Stimulated activated CD8-positive, alpha-beta memory T cell treated with anti-CD3 and anti-CD28 coated beads, Interleukin-12 subunit alpha, Interleukin-12 subunit beta, amount 100 ng/mL, for 1 hour (primary cell): ENCODE data around the gene MPRIP.

ENCODE experiments used
- DNase-seq: peaks from one replicate; pipeline ENCODE4 v3.0.0-alpha.2; 2020; ENCODE audit warnings: low read depth

Gene MPRIP

DNA sequence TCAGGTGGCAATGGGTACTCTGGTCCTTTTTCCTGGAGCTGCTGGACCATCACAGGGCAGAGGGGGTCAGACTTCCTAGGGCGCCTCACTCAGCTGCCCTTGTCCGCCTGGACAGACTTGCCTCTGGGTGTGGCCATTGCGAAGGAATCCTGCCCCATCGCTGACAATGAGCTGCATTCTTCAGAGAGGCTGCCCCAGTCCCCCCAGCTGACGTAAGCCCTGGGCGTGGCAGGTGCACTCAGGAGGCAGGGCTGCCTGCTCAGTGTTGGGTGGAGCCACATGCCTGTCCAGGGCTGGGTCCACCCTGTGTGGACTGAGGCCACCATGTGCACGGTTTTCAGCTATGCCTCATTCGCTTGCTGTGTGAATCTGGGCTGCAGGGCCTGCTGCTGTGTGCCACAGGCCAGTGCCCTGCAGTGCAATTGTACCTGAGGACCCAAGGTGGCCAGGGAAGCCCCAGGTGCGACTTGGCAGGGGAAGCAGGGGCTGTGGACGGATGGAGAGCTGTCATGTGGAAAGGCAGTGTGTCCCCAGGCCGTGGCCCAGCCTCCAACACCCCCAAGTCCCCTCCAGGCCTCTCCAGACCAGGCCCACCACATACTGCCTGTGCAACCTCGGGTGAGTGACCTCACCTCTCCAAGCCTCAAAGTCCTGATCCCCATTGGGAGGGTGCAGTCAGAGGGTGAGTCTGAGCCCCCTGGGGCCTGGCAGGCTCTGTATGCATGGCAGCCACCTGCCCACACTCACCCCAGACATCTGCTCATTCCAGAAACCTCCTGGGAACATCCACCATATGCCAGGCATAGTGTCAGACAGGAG lies 14.0 kb upstream of the MPRIP start:
- DNase-seq = no peak

DNA sequence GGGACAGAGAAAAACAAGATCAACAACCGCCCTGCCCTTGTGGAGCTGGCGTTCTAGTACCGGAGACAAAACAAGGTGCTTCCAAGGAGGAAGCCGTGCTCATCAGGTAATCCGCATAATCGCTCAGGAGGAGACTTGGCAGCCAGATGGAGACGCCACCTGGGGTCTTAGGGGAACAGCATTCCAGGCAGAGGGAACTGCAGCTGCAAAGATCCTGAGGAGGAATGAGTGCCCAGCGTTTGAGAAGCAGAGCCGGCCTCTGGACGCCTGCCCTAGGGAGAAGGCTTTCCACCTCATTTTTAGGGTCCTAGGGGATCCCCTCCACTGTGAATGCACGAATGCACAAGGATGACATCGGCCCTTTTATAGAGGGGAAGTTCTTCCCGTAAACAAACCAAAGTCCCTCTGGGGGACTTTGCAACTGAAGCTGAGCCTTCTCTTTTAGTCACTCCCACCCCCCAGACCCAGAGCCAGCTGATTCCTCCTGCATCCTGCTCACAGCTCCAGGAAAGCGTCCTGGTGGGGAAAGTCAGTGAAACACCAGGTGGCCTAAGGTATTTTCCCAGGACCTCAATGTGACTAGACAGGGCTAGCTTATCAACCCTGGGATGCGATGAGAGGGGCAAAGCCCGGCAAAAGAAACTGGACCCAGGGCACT lies 13.2 kb upstream of the MPRIP start:
- no peak for DNase-seq

DNA sequence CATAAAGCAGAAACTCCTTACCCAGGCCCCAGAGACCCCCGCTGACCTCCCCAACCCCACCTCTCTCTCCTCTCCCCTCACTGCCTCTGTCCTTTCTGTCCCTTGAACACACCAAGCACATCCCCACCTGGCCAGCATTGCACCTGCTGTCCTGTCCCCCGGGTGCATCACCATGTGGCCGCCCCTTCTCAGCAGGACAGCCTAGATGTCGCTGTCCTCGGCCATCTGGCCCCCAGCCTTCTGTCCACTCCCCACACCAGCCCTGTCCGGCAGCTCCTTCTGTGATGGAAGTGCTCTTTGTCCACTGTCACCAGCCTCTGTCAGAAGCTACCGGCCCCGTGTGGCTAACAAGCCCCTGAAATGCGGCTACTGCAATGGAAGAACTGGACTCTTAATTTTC lies 12.3 kb upstream of the MPRIP start:
- no peak for DNase-seq

DNA sequence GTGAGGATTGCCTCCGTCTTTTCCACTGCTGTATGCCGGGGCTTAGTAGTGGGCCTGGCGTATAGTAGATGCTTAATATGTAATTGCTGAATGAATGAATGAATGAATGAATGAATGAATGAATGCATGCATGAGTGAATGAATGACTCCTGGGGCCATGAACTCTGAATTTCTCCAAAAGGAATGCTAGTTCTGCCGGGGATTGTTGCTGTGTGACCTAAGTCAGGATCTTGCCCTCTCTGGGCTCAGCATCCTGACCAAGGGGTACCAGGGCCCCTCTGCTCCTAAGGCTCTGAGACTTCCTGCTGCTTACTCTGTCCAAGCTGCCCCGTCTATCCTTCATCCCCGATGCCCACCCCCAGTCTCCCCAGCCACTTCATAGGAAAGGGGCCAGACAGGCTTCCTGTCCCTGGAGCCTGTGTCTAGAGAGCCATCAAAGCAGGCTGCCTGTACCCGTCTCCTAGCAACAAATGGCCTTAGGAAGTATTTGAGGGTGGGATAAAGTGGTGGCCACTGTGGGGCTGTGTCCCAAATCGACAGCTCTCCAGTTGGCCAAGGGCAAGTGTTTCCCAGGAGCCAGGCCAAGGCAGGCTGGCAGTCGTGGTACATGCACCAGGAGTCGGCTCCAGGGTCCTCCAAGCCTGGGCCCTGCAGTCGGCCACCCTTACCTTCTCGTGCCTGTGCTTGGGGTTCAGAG lies 11.6 kb upstream of the MPRIP start:
- DNase-seq = no peak

DNA sequence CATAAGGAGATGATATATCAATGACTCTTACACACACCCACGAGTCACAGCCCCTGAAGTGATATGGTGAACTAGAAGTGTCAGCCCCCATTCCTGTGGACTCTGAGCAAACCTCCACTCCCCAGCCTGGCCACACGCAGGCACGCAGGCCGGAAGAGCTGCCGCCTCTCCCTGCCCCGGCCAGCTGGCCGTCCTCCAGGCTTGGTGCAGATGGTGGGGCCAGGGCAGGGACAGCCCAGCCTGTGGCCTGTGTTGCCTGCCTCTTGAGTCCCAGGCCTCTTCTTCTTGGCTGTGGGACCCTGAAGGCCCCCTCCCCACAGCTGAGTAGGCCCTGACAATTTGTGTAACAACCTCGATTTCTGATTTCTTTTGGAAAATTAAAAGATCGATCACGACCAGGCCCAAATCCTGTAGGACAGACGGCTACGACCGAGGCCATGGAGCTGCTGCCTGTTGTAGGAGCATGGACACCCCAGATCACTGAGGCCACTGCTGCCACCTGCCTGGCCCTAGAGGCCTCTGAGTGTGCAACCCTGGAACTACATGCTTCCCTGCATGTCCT lies 10.0 kb upstream of the MPRIP start:
- no peak for DNase-seq

DNA sequence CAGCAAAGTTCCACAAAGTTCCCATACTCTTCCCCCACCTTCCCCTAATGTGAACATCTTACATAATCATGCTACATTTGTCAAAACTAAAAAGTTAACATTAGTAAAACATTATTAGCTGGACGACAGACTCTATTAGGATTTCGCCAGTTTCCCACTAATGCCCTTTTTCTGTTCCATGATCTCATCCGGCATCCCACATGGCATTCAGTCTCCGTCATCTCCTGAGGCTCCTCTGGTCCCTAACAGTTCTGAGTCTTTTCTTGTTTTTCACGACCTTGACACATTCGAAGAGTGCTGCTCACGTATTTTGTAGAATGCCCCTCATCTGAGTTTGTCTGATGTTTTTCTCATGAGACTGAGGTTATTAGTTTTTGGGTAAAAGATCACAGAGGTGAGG lies 8.8 kb upstream of the MPRIP start:
- no peak for DNase-seq

DNA sequence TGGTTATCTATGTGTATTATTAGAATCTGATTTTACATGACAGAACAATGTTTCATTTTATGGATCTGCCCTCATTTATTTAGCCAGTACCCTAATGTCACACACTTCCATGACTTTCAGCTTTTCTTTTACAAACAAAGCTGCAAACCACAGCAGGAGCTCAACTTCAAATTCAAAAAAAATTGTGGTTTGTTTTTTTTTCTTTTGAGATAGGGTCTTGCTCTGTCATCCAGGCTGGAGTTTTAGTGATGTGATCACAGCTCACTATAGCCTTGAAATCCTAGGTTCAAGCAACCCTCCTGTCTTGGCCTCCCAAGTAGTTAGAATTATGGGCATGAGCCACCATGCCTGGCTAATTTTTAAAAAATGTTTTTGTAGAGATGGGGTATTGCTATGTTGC lies 8.2 kb upstream of the MPRIP start:
- DNase-seq = no peak

DNA sequence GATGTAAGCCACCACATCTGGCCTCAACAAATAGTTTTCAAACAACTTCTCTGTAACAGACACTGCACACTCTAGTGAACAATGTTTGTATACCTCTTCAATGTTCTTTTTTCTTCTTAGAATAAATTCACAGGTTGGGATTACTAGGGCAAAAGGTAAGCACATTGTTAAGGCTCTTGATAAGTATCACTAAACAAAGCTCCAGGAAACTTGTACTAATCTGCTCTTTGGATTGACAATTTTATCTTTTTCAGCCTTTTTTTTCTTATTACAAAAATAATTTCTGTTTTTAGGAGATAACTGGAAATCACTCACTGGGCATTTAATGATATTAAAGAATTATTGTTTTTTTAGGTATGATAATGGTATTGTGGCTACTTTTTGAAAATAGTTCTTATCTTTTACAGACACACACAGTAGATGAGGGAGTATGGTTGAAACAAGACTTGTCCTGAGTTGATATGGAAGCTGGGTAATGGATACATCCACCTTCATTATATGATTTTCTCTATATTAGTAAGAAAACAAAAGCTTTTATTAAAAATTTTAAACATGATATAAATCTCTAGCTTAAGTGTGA lies 7.7 kb upstream of the MPRIP start:
- no peak for DNase-seq

DNA sequence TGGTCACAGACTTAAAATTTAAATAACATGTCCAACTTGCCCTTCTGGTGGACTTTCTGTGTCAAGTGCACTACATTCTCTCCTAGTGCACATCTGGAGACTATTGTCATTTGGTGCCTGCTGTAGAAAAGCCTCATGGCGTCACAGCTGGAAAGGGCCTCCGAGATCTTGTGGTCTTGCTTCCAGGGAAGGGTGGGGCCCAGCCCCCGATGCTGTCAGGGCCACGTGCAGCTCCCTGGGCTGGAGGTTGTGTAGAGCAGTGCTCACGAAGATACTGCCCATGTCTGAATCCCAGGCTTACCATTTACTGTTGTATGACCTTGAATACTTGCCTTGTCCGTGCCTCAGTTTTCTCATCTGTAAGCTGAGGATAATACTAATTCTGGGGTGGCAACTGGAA lies 6.8 kb upstream of the MPRIP start:
- DNase-seq = no peak

DNA sequence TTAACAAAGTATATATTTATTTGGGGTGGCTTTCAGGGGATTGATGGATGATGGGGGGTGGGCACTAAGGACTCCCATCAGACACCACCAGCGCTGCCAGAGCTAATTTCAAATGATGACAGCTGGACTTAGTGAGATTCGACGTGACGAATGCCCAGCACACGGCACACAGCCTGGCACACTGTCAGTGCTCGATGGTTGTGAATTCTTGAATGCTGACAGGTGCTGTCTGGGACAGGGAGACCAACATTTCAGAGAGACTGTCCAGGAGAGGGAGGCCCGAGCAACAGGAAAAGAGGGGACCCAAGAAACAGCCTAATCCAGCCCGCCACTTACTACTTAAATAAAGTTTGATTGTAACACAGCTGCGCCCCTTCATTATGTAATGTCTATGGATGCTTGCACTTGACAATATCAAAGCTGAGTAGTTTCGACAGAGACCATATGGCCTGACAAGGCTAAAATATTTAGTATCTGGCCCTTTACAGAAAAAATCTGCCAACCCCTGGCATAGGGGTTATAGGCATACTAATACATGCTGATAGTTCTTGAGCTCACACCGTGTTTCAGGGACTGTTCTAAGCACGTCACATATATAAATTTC lies 6.2 kb upstream of the MPRIP start:
- no peak for DNase-seq

DNA sequence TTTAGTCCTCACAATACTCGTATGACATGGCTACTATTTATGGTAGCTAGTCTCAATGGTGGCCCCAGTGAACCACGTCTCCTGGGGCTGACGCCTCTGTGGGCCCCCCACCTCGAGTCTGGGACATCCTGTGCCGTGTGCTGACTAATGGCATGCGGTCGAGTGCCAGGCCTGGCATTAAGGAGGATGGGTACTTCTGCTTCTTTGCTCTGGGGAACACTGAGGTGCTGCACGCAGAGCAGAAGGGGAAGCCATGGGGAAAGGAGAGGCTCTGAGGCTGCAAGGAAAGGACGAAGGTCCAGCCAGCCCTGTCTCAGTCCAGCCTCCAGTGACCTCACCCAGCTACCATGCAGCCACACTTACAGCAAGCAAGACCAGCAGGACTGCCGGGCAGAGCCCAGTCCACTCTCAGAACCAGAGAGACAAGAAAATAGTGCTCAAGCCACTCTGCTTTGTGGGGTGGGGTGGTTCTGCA lies 5.7 kb upstream of the MPRIP start:
- DNase-seq = no peak

DNA sequence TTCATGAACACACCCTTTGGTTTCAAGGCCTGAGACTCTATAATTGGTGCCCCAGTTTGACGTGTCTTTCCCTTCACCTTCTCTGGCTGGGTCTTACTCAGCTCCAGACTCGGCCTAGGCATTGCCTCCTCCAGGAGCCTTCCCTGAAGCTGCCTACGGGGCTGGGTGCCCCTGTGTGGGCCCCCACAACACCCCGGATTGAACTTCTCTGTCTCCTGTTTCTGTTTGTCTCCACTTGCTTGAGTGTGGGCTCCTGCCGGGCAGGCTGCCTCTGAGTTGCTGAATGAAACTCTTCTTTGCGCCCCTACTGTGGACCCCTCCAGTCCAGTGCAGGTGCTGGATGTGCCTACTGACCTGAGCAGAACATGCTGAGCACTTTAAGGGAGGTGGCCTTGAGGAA lies 2.3 kb upstream of the MPRIP start:
- DNase-seq = no peak

DNA sequence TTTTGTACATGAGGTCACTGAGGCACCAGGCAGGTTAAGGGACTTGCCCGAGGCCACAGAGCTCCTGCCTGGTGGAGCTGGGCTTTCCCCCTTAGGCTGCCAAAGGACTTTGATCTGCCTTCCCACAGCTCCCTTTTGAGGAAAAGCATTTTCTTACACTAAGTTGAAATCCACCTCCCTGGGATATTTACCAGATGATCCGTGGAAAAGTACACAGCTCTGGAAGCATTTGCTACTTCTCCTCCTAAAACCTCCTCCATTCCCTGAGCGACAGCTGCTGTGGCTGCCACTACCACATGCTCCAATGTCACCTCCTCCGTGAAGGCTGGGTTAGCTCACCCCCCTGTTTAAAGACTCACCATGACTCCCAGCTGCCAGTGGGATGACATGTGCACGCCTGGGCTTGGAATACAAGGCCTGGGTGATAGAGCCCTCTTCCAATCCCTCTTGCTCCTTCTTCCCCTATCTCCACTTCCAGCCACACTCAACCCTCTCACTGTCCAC lies 1.2 kb upstream of the MPRIP start:
- no peak for DNase-seq

DNA sequence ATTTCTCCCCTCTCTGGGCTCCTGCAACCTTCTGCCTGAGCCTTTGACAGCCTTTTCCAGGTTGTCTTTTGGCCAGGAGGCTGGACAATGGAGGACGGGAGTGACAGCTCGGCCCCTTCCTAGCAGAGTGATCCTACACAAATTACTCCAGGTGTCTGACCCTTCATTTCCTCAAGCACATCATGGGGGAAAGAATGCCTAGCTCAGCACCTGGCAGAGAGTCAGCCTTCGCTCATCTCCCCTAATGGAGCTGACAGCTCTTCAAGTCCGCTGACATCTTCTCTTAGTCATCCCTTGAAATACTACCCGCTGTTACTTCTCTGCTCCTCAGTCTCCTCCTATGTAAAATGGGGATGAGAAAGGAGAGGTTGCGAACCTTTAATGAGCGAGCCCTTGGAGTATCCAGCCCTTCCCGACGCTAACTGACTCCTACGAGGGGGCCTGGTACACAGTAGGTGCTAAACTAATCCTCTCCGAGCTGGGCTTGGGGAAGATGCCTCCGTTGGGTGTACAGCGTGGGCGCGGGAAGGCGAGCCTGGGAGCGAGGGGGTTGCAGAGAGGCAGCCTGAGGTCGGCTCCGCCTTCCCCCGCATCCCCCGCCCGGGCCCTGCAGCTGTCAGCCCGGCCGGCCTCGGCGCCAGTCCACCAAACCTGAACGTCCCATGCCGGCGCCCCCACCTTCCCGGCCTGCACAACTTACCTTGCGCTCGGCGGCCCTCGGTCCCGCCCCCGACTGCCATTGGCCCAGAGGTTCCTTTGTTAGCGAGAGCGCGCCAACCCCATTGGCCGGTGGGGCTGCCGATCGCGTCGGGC lies 480 bp upstream of the MPRIP start:
- DNase-seq = peak; percentile 95

DNA sequence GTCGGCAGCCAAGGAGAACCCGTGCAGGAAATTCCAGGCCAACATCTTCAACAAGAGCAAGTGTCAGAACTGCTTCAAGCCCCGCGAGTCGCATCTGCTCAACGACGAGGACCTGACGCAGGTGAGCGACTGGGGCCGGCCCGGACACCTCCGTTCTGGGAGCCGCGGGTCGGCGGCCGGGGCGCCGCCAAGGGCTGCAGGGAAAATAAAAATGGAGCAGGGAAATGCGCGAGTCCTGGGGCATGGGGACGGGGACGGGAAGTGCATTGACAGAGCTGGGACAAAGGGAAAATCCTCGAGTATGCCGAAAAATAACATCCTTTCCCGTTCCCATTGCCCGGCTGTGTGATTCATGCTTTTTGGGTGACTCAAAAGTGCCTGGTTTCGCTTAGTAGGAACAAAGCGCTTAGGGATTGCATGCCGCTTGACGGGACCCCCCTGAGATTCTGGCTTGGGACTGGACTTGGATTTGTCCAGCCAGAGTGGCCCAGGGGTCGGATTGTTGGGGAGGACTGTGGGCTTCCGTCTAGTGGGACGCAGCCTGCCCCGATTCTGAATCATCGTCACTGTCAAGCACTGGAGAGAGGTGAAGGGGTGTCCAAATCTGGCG lies 699 bp downstream of the MPRIP start:
- DNase-seq = no peak

DNA sequence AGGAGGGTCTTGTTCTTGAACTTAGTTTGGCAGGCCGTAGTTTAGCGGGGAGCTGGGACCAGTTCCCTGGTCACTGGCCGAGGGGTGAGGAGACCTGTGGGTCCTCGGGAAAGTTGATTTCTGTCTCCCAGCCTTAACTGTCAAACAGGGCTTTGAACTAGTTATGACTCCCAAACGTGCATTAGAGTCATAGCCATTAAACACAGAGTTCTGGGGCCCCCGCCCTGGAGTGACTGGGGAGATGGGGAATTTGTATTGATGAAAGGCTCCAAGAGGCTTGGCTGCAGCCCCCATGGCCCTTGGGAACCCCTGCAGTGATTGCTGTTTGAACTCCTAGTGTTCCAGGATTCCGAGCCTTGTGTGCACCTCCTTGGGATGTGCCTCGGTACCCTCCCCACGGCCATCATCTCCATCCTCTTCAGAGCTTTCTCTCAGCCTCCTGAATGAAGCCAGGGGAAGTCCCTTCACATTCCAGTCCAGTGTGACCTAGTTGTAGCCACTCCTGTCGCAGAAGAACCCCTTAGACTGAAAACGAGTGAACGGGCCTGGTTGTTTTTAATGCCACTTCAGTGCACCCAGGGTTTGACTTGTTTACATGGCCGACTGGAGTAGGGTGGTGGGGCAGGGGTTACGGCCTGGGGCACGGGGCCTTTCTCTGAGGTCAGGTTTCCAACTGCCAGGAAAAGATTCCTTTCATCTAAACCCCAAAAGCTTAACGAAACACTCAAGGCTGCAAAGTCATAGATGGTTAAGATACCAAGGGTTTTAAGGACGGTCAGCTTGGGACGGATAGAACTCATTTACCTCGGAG lies 1.4 kb downstream of the MPRIP start:
- DNase-seq = no peak

DNA sequence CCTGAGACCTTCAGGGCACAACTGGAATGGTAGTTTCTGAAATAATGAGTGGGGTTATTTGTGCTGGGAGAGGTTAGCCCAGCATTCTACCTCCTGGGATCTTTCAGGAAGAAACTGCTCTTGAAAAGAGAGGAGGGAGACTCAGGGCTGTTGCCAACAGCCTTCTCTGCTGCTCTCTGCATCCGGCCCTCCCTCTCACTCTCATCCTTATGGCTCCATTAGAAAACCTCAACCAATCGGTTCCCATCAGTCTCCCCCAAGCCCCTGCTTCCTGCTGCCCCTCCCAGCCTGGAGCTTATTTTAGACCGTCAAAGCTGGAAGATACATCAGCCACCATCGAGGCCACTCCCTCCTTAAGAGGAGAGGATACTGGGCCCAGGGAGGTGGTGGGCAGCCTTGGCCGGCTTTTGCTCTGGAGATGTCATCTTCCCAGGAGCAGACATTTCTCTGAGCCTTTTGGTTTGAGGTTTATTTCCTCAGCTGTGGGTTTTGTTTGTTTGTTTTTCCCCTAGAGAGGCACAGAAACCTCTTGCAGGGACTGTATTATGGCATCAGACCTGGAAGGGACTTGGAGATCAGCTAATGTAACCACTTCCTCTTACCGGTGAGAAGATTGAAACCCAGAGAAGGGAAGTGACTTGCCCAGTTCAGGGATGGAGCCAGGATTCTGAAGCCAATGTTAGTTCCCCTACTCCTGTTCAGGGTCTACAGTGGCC lies 2.7 kb downstream of the MPRIP start:
- no peak for DNase-seq

DNA sequence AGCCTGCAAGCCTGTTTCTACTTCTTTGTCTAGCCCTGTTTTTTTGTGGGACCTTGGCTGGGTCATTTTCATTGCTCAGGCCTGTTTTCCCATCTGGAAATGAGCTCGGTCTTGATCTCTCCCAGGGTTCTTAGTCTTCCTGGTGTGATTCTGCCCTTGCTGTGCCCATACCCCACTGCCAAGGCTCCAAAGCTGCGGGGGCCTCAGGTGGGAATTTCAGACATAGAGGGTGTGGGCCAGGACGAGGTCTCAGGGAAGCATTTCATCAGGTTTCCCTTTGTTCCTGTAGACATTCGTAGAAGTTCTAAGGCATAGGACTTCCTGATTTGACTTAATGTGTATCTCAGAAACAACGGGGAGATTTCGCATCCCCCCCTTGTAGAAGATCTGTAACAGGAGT lies 5.8 kb downstream of the MPRIP start:
- DNase-seq = no peak
